Cardiac muscle cell (in vitro differentiated cells and primary cell): ENCODE data around the gene KNCN. TPM values are rescaled to one million over a fixed set of nuclear protein-coding genes. Genes with fewer than 3 reads are reported as not detected.

Experiments
- DNase-seq, 2 donors: peaks; one replicate each; pipeline versions ENCODE4 v3.0.0 to v3.0.0-alpha.2; 2010 to 2017; ENCODE audit warnings: low read depth in 1 of 2, low spot score in 1 of 2
- H3K27ac ChIP-seq: fragments of 200-600 bp; sonication (generic); 2 replicates; pipeline ENCODE4 v1.5.1; 2016
- H3K27me3 ChIP-seq: fragments of 200-600 bp; sonication (generic); 2 replicates; pipeline ENCODE4 v1.6.0; 2016; ENCODE audit warnings: control low read depth
- H3K36me3 ChIP-seq: fragments of 200-600 bp; sonication (generic); 2 replicates; pipeline ENCODE4 v1.5.1; 2016; ENCODE audit warnings: control low read depth
- H3K4me1 ChIP-seq: fragments of 200-600 bp; sonication (generic); 2 replicates; pipeline ENCODE4 v1.8.1; 2017; ENCODE audit warnings: low read depth, mild to moderate bottlenecking, mixed run types
- H3K4me3 ChIP-seq: fragments of 200-600 bp; sonication (generic); 2 replicates; pipeline ENCODE4 v1.5.1; 2016; ENCODE audit warnings: mild to moderate bottlenecking
- H3K9me3 ChIP-seq: fragments of 200-600 bp; sonication (generic); 2 replicates; pipeline ENCODE4 v1.5.1; 2017; ENCODE audit warnings: low read depth, mild to moderate bottlenecking, control low read depth
- polyA plus RNA-seq: library from polyadenylated mRNA; unstranded; fragments of >200 nt; fragmentation: Nextera tagmentation; extraction: Ambion mirVana; gene quantifications from 2 replicates; pipeline ENCODE4 v1.2.1, GENCODE V29; 2016
- total RNA-seq: library from RNA; depleted of rRNA; stranded (reverse); fragments of >200 nt; gene quantifications from 2 replicates; pipeline ENCODE4 v1.2.3, GENCODE V29; 2016
- TF ChIP-seq, protein P1 (sequence below): IDR thresholded peaks from 2 replicates; pipeline ENCODE4 v1.5.1; 2012; ENCODE audit warnings: low read depth, mild to moderate bottlenecking, low read length

The KNCN gene
- total and polyA plus RNA-seq, 2 experiments from 2014 or later, result not detected

DNA sequence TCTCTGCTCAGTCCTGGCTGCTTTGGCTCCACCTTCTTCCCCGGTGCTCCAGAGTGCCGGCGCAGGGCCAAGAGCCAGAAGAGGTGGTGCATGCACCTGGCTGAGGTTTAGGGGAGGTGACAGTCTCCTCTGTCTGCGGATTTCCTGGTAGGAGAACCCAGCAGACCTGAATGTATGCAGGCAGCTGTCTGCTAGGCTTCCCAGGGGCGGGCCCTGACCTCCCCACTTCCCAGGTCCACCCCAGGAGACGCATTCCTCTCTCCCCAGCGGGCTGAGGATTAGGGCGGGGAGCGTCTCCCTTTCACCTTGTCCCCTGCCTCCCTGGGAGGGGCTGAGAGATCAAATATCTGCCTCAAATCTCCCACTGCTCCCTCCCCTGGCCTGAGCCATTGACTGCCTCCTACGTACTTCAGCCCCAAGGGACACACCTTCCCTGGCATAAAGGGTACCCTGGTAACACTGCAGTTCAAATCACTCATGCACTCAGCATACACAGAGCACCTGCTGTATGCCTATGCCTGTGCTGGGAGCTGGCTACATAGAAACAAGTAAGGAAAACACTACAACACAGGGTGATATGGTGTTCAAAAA, 34.3 kb downstream of the KNCN start:
- Histone ChIP-seq H3K4me1 (peaks cover 11% of the 10 kb centered on the region), H3K9me3 (no peaks in the 10 kb centered on the region), H3K4me3 (no peak overlapping the region), H3K27me3 (no peaks in the 10 kb centered on the region), H3K36me3 (no peaks in the 10 kb centered on the region), H3K27ac (no peak overlapping the region)
- TF ChIP-seq, protein P1, sequence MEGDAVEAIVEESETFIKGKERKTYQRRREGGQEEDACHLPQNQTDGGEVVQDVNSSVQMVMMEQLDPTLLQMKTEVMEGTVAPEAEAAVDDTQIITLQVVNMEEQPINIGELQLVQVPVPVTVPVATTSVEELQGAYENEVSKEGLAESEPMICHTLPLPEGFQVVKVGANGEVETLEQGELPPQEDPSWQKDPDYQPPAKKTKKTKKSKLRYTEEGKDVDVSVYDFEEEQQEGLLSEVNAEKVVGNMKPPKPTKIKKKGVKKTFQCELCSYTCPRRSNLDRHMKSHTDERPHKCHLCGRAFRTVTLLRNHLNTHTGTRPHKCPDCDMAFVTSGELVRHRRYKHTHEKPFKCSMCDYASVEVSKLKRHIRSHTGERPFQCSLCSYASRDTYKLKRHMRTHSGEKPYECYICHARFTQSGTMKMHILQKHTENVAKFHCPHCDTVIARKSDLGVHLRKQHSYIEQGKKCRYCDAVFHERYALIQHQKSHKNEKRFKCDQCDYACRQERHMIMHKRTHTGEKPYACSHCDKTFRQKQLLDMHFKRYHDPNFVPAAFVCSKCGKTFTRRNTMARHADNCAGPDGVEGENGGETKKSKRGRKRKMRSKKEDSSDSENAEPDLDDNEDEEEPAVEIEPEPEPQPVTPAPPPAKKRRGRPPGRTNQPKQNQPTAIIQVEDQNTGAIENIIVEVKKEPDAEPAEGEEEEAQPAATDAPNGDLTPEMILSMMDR, result no peak
- DNase-seq, result peak in 1 of 2 donors; percentile 34

DNA sequence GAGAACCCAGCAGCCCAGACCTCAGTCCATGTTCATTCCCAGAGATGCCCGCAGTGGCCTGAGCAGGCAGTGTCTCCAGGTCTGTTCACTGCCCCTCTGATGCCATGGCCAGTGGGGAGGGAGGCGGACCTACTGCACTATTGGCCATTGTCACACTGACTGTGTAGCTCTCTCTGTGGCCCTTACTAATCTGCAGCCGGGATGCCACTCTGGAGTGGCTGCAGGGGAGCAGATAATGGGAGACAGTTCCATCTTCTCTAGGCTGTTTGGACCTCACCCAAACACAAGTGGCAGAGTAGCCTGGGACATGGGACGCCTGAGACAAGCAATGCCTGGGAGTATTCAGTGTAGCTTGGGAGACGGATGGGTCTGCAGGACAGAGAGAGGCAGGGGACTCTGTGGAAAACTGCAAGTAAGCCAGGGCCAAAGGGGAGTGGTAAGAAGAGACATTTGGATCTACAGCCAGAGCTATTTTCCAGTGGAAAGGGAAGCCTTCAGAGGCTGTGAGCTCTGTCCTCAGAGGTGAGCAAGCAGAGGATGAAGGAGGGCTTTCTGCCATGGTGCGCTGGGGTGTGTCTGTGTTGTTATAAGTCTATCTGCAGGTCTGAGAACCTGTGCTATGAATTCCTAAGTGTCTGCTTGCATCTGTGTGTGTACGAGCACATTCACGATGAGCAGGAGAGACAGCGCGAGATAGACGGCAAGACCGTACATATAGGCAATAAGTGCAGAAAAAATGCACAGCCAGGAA, 35.1 kb downstream of the KNCN start:
- Histone ChIP-seq H3K9me3 (no peaks in the 10 kb centered on the region), H3K4me1 (peaks cover 11% of the 10 kb centered on the region), H3K36me3 (no peaks in the 10 kb centered on the region), H3K27me3 (no peaks in the 10 kb centered on the region), H3K4me3 (no peak overlapping the region), H3K27ac (no peak overlapping the region)
- no peak for DNase-seq
- TF ChIP-seq, protein P1, result no peak

DNA sequence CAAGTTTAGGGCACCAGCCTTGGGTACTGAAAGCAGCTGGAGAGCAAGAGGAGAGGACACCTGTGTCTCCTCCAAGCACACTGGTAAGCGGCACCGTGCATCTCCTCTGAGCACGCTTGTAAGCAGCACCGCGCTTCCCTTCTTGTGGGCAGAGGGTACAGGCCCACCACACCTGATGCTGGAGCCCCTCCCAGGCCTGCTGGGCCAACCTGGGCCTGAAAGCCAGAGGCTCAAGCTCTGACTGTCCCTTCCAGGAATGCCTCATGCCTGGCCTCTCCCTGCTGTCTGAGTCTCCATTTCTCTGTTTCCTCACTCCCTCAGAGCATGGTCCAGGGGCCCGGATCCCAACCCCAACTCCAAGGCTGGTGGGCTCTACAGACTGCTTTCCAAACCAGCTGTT, 35.9 kb downstream of the KNCN start:
- TF ChIP-seq, protein P1, result no peak
- no peaks in the 10 kb centered on the region for H3K27me3 ChIP-seq
- peaks cover 10% of the 10 kb centered on the region for H3K4me1 ChIP-seq
- H3K36me3 ChIP-seq, result no peaks in the 10 kb centered on the region
- no peak overlapping the region for H3K4me3 ChIP-seq
- H3K9me3 ChIP-seq, result no peaks in the 10 kb centered on the region
- no peak for DNase-seq
- H3K27ac ChIP-seq, result no peak overlapping the region

DNA sequence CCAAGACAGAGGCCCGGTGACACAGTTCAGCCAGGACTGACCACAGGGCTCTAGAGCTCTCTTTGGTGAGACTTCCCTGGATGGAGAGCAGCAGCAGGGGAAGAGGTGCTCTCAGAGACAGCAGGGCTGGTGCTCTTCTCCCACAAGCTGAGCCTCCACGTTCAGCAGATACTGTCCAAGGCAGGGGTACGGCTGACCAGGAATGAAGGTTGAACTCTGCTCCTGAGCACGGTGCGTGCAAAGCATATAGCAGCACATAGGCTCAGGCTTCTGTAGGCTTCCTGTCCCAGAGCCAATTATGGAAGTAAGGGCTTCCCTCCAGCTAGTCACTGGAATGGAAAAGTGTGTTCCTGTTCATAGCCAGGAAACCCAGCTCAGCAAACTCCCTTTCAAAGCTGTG, 37.9 kb downstream of the KNCN start:
- TF ChIP-seq, protein P1, result no peak
- no peaks in the 10 kb centered on the region for H3K36me3 ChIP-seq
- H3K27ac ChIP-seq, result no peak overlapping the region
- no peaks in the 10 kb centered on the region for H3K27me3 ChIP-seq
- no peaks in the 10 kb centered on the region for H3K4me1 ChIP-seq
- no peak overlapping the region for H3K4me3 ChIP-seq
- no peak for DNase-seq
- H3K9me3 ChIP-seq, result no peaks in the 10 kb centered on the region

DNA sequence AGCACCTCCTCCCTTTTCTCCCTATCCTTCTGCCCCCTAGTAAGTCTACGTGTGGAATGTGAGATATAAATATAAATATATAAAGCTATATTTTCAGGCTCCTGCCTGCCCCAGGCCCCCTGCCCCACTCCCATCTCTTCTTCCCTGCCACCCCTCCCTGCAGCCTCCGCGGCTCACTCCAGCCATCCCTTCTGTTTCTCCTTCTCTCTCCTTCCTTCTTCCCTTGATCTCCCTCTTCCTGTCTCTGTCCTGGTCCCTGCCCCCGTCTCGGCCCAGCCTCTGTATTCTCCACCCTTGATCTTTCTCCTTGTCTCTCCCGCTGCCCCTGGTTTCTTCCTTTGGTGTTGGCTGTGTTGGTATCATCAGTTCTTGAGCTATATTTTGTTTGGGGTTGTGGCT, 38.7 kb downstream of the KNCN start:
- Histone ChIP-seq H3K36me3 (no peaks in the 10 kb centered on the region), H3K27me3 (no peaks in the 10 kb centered on the region), H3K4me1 (no peaks in the 10 kb centered on the region), H3K9me3 (no peaks in the 10 kb centered on the region), H3K27ac (no peak overlapping the region), H3K4me3 (no peak overlapping the region)
- no peak for DNase-seq
- TF ChIP-seq, protein P1, result no peak
